GM12892 (cell line): ENCODE results near the gene LIN37.
A peak's percentile ranks its signal among the peaks of the same experiment; 100 is the strongest.

ENCODE experiments used
- DNase-seq: peaks from one replicate; pipeline ENCODE4 v3.0.0; 2011; ENCODE audit not compliant: insufficient read length
- FAIRE-seq: peaks from 2 replicates; lab custom pipeline; 2011; peaks lifted over from hg19 to GRCh38; lab: Jason Lieb, UNC
- POLR2A ChIP-seq: IDR thresholded peaks from 2 replicates; pipeline ENCODE4 v1.6.1; 2011; ENCODE audit warnings: low read depth, low read length, control low read depth
- POLR2AphosphoS5 ChIP-seq: IDR thresholded peaks from 2 replicates; pipeline ENCODE4 v1.6.1; 2011; ENCODE audit warnings: low read depth, low read length, control low read depth
- TAF1 ChIP-seq: IDR thresholded peaks from 2 replicates; pipeline ENCODE4 v1.6.1; 2011; ENCODE audit warnings: low read depth, mild to moderate bottlenecking, control low read depth, low read length, borderline replicate concordance

Gene LIN37

DNA sequence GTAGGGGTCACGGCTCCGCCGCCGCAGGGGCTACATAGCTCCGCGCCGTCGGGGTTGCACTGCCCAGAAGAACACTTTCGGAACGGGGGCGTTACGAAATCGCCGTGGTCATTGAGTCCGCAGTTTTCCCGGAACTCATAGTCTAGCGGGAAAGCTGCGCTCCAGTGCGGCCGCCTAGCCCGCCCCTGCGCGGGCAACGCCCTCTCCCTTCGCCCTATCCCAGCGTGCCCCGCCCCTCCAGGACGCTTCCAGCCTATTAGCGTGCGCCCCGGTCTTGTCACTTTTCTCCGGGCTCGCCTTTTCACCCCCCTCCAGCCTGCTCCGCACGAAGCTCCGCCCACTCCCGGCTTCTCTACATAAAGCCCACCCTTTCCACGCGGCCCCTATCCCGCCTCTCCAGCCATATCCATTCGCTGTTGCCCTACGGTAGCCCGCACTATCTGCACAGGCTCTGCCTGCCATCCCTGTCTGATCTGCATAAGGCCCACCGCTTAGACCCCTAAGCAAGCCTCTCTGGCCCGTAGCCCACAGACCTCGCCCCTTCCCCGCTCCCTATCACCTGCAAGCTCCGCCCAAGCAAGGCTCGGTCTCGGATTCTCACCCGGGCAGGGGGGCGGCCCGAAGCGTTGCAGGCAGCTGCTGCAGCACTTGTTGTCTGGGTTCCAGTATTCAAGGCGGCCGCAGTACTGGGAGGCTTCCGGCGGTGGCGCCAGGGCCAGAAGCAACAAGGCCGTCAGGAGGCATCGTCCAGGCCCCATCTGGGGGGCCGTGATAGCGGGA lies 7.8 kb upstream of the LIN37 start:
- FAIRE-seq: peak; percentile 96
- TF ChIP-seq TAF1: peak; percentile 44; the same call in 1 of the 2 replicates
- peak; percentile 79; the same call in 1 of the 2 replicates for TF ChIP-seq POLR2AphosphoS5
- TF ChIP-seq POLR2A: peak; percentile 72; the same call in 1 of the 2 replicates
- peak; percentile 99 for DNase-seq

GRCh38 chr19:35741203-35741515 lies 7.2 kb upstream of the LIN37 start:
- FAIRE-seq: no peak
- TF ChIP-seq POLR2AphosphoS5 (no peak), TAF1 (no peak), POLR2A (no peak)

GRCh38 chr19:35742121-35742724 lies 6.2 kb upstream of the LIN37 start, which contains the start of gene IGFLR1:
Gene IGFLR1, minus strand, starts transcription at chr19:35742452. Its CDS starts 1,272 bp downstream, at chr19:35741180.
- TF ChIP-seq POLR2A: peak; percentile 84
- peak; percentile 73 for TF ChIP-seq TAF1
- TF ChIP-seq POLR2AphosphoS5: peak; percentile 59; the same call in 1 of the 2 replicates
- peak; percentile 94 for FAIRE-seq
- no peak for DNase-seq

More at GRCh38 chr19:35741203-35741515, 7.2 kb upstream of the LIN37 start:
- no peak for DNase-seq

DNA sequence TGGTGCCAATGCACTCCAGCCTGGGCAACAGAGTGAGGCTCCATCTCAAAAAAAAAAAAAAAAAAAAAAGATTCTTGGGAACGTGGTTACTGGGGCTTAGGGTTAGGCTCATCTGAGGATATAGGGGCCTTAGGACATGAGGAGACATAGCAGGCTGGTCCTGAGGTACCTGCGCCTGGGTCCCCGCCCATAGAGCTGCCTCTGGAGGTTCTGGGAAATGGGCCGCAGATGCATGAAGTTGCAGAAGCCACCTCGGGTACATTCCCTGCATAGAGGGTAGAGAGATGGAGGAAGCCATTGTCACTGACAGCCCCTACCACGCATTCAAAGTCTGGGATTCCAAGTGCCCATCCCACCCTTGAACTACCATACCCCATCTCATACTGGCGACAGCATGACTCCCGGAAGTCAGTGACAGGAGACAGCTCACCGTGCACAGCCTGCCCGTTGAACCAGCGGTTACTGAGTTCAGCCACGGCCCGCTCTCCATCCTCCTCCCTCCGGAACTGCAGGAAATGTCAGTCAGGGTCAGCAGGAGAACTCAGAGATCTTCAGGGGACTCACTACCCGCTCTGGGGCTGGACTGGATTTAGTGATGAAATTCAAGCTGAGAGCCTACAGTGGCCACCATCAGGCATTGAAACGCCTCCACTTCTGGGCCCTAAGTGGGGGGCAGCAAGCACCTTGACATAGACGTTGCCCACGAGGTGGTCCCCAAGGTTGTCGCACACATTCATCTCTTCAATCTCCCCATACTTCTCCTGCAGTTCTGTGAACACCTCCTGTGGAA lies 4.5 kb upstream of the LIN37 start:
- DNase-seq (no peak), FAIRE-seq (no peak)
- no peak for TF ChIP-seq POLR2A
- TF ChIP-seq POLR2AphosphoS5: no peak
- TF ChIP-seq TAF1: no peak

DNA sequence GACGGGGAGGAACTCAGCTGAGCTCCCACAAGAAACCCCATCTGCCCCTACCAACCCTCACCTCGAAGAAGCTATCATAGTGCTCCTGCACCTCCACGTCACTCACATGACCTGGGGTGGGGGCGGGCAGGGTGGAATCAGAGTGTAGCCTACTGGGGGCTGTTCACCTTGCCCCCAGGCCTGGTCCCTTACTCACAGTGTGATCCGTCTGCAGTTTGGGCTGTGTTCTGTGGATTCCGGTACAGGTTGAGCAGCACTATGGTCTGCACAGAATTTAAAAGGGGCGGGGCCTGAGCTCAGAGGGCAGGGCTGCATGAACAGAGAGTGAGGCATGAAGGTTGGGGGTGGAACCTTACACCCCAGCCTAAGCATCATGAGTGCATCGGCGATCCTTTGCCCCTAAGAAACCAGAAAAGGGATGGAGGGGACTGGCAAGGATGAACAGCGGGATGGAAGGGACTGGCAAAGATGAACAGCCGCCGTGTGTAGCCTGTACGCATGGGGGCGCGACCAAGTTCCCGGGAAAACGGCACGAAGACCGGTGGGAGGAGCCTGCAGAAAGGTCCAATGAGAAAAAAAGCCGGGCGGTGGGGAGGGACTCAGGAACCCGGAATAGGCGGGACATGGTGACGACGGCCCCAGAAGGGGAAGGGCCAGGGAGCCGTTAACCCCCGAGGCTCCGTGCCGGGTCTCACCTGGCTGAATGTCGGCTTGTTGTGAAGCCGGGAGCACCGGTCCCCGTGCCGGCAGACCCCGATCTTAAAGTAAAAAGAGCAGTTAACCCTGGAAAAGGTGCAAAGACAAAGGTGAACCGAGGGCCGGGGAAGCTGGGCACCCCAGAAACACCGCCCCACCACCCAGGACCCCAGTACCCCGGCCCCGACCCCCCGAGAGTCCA lies 3.7 kb upstream of the LIN37 start:
- peak; percentile 90 for TF ChIP-seq POLR2A
- TF ChIP-seq TAF1: 0 out of 2 replicates have a peak, but pooled peaks have one; percentile 26
- peak; percentile 91 for TF ChIP-seq POLR2AphosphoS5
- FAIRE-seq: no peak
- peak; percentile 74 for DNase-seq

GRCh38 chr19:35745328-35746086 lies 2.9 kb upstream of the LIN37 start, which contains the start of the genes PSENEN and U2AF1L4:
Gene PSENEN, plus strand, starts transcription at chr19:35745651. Its CDS starts 280 bp downstream, at chr19:35745931.
Gene U2AF1L4, minus strand, starts transcription at chr19:35745418. Its CDS starts 27 bp downstream, at chr19:35745391.
- 0 out of 2 replicates have a peak, but pooled peaks have one; percentile 11 for TF ChIP-seq POLR2AphosphoS5
- no peak for TF ChIP-seq TAF1
- TF ChIP-seq POLR2A: 0 out of 2 replicates have a peak, but pooled peaks have one; percentile 8
- DNase-seq (peak; percentile 81), FAIRE-seq (peak; percentile 95)

DNA sequence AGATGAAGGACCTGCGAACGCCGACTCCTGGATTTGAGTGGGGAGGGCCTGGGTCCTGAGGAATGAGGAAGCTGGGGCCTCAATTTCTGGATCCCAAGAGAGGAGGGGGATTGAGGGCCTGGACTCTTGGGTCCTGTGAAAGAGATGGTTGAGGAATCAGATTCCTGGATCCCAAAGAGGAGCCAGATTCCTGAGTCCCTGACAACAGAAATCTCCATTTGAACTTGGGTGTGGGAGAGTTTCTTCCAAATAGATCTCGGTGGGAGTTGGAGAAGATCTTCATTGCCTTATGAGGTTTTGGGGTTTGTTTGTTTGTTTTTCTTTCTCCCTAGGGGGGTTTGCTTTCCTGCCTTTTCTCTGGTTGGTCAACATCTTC lies 2.3 kb upstream of the LIN37 start:
- DNase-seq (no peak), FAIRE-seq (no peak)
- no peak for TF ChIP-seq TAF1
- no peak for TF ChIP-seq POLR2AphosphoS5
- no peak for TF ChIP-seq POLR2A

GRCh38 chr19:35746531-35746930 lies 1.8 kb upstream of the LIN37 start:
- DNase-seq (no peak), FAIRE-seq (no peak)
- TF ChIP-seq POLR2A (no peak), POLR2AphosphoS5 (no peak), TAF1 (no peak)

GRCh38 chr19:35750167-35750566 lies 1.8 kb downstream of the LIN37 start:
- FAIRE-seq: no peak
- TF ChIP-seq TAF1 (no peak), POLR2AphosphoS5 (no peak), POLR2A (no peak)
- DNase-seq: no peak

DNA sequence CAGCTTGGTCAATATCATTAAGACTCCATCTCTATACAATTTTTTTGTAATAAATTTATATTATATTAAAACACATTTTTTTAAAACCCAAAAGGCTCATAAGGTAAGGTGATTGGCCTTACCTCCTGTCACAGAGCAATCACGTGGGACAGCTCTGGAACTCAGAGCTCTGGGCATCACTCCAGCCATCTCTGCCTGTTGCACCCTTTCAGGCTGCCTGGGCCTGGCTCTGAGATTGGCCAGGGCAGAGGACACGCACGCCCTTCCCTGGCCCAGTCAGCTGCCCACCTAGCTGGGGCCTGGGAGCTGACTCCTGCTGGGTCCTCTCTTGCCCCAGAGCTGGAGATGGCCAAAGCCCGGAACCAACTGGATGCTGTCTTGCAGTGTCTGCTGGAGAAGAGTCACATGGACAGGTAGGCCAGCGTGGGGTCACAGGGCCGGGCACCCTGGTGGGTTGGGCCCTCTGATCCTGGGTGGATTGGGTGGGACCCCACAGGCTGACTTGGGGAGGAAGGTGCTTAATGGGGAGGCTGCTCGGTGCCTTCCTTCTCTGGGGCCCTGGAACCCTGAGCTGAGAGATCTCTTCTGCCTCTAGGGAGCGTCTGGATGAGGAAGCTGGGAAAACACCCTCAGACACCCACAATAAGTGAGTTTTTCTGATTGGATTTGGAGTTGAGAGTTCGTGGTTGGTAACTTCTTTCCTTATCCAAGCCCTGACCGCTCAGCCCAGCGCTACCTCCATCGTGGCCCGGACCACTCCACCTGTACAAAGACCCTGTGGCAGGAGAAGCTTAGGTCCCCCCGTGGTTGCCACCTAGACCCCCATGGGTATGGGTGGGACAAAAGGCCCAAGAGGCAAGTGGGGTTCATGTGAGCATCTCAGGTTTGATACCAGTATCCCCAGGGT lies 3.7 kb downstream of the LIN37 start:
- no peak for FAIRE-seq
- no peak for DNase-seq
- TF ChIP-seq POLR2AphosphoS5: no peak
- TF ChIP-seq POLR2A: no peak
- no peak for TF ChIP-seq TAF1
